CD4-positive, alpha-beta memory T cell (primary cell): ENCODE measurements around the gene RNF213. TPM values are rescaled to one million over a fixed set of nuclear protein-coding genes. Genes with fewer than 3 reads are reported as not detected.

Source experiments
- CTCF ChIA-PET: fragments of 350-600 bp; sonication (Branson Sonifier 250); formaldehyde crosslinking; loops from one replicate; lab custom pipeline; 2021; ENCODE audit warnings: inconsistent platforms; ENCODE audit not compliant: partially characterized antibody; lab: Charles Lee
- POLR2A ChIA-PET: fragments of 350-600 bp; sonication (Branson Sonifier 250); formaldehyde crosslinking; loops from one replicate; lab custom pipeline; 2021; ENCODE audit not compliant: partially characterized antibody; lab: Charles Lee
- DNase-seq, 5 donors: peaks; one replicate each; pipeline versions ENCODE4 v3.0.0 to v3.0.0-alpha.2; 2020 to 2022; ENCODE audit warnings: mixed read lengths in 1 of 5
- H3K27ac ChIP-seq: one replicate; pipeline ENCODE4 v1.7.0; 2013; ENCODE audit warnings: low read depth, low read length
- H3K27me3 ChIP-seq: 2 replicates; pipeline ENCODE4 v1.7.0; 2013; ENCODE audit warnings: mild to moderate bottlenecking, low read length, moderate library complexity; ENCODE audit not compliant: insufficient read depth
- H3K36me3 ChIP-seq: 2 replicates; pipeline ENCODE4 v1.7.0; 2013; ENCODE audit warnings: mild to moderate bottlenecking, low read length, moderate library complexity; ENCODE audit not compliant: insufficient read depth
- H3K4me1 ChIP-seq: 2 replicates; pipeline ENCODE4 v1.7.0; 2013; ENCODE audit warnings: mild to moderate bottlenecking, low read length, moderate library complexity; ENCODE audit not compliant: insufficient read depth
- H3K4me3 ChIP-seq, 2 donors: one replicate each; pipeline ENCODE4 v1.7.0; 2013; ENCODE audit warnings: low read length in 2 of 2, mild to moderate bottlenecking in 1 of 2
- H3K9me3 ChIP-seq, 2 donors: one replicate each; pipeline ENCODE4 v1.7.0; 2013; ENCODE audit warnings: low read length in 2 of 2, control low read depth in 1 of 2; ENCODE audit not compliant: control insufficient read depth in 1 of 2
- H3K27ac Mint-ChIP-seq, 7 donors: one replicate each; pipeline ENCODE4 v1.8.0; 2020 to 2021; ENCODE audit warnings: mixed read lengths in 7 of 7, mild to moderate bottlenecking in 6 of 7, inconsistent platforms in 3 of 7, moderate library complexity in 3 of 7
- H3K27me3 Mint-ChIP-seq, 2 donors: one replicate each; pipeline ENCODE4 v1.8.0; 2020 to 2021; ENCODE audit warnings: mixed read lengths in 2 of 2
- H3K36me3 Mint-ChIP-seq, 2 donors: one replicate each; pipeline ENCODE4 v1.8.0; 2020 to 2021; ENCODE audit warnings: mixed read lengths in 2 of 2, inconsistent platforms in 1 of 2, mild to moderate bottlenecking in 1 of 2
- H3K4me1 Mint-ChIP-seq, 4 donors: one replicate each; pipeline ENCODE4 v1.8.0; 2020 to 2021; ENCODE audit warnings: mixed read lengths in 4 of 4, mild to moderate bottlenecking in 1 of 4
- H3K4me3 Mint-ChIP-seq, 8 donors: one replicate each; pipeline ENCODE4 v1.8.0; 2020 to 2021; ENCODE audit warnings: mixed read lengths in 8 of 8, mild to moderate bottlenecking in 7 of 8, moderate library complexity in 6 of 8, inconsistent platforms in 3 of 8
- H3K9me3 Mint-ChIP-seq, 8 donors: one replicate each; pipeline ENCODE4 v1.8.0; 2020 to 2021; ENCODE audit warnings: mixed read lengths in 8 of 8, mild to moderate bottlenecking in 5 of 8, inconsistent platforms in 3 of 8, moderate library complexity in 1 of 8
- intact Hi-C: fragments of 100-400 bp; cut with micrococcal nuclease; formaldehyde crosslinking; loops from one replicate; pipeline ENCODE4 v1.15.1; 2023
- polyA plus RNA-seq, 2 donors: library from polyadenylated mRNA; unstranded; fragments of 300-500 nt; fragmentation: Illumina TruSeq; gene quantifications; one replicate each; pipeline ENCODE4 v1.2.3, GENCODE V29; 2021
- total RNA-seq, 2 experiments: library from RNA; stranded (reverse); gene quantifications; one replicate each; pipeline ENCODE4 v1.2.3, GENCODE V29; 2021

The RNF213 gene
- total and polyA plus RNA-seq, 4 experiments from 2014 or later: 11.2 to 399 (median 217) TPM

DNA sequence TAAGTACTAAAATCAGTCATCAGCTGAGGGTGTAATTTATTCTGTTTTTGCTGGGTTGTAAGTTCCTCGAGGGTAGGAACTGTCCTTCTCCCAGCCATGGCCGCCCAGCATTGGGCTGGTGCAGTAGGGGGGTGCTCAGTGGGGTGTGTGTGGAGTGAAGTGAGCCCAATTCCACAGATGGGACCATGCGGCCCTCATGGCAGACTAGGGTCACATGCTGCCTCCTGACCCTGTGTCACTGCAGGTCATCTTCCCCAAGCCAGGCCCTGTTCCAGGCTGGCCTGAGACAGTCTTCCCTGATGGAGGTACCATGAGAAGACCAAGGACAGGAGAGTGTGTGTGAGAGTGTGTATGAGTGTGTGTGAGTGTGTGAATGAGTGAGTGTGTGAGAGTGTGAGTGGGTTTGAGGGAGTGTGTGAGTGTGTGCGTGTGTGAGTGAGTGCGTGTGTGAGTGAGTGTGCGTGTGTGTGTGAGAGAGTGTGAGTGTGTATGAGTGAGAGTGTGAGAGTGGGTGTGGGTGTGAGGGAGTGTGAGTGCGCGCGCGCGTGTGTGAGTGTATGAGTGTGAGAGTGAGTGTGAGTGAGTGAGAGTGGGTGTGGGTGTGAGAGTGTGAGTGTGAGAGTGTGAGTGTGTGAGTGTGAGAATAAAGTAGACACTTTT is 36.7 kb upstream of the RNF213 start:
- H3K36me3 Mint-ChIP-seq: peaks cover 6 to 33% of the 10 kb centered on the region in 2 donors
- H3K27me3 Mint-ChIP-seq: no peaks in the 10 kb centered on the region
- H3K4me1 Mint-ChIP-seq: peaks cover 9 to 36% (median 23%) of the 10 kb centered on the region in 4 donors
- H3K9me3 Mint-ChIP-seq: peaks cover 0 to 2% (median 0%) of the 10 kb centered on the region in 8 donors
- H3K9me3 ChIP-seq: no peaks in the 10 kb centered on the region
- peak overlapping the region in 5 of 7 donors; percentile 0 to 96 (median 67) for H3K27ac Mint-ChIP-seq
- peak overlapping the region in 1 of 8 donors; percentile 0 for H3K4me3 Mint-ChIP-seq
- H3K36me3 ChIP-seq: no peaks in the 10 kb centered on the region
- no peak overlapping the region for H3K4me3 ChIP-seq
- H3K27me3 ChIP-seq: no peaks in the 10 kb centered on the region
- ChIA-PET CTCF (no interaction called here), POLR2A (no interaction called here)
- intact Hi-C loops: no loop called here
- DNase-seq: no peak
- H3K4me1 ChIP-seq: peaks cover 10% of the 10 kb centered on the region
- no peak overlapping the region for H3K27ac ChIP-seq

- Histone ChIP-seq H3K27ac (no peak overlapping the region), H3K27me3 (no peaks in the 10 kb centered on the region), H3K4me3 (no peak overlapping the region), H3K4me1 (peaks cover 6% of the 10 kb centered on the region), H3K36me3 (no peaks in the 10 kb centered on the region), H3K9me3 (no peaks in the 10 kb centered on the region)
- Mint-ChIP-seq H3K27me3 (no peaks in the 10 kb centered on the region), H3K4me1 (peaks cover 9 to 30% (median 18%) of the 10 kb centered on the region in 4 donors), H3K4me3 (no peak overlapping the region), H3K27ac (peak overlapping the region in 3 of 7 donors; percentile 0 to 96 (median 92)), H3K36me3 (peaks cover 6 to 29% of the 10 kb centered on the region in 2 donors), H3K9me3 (peaks cover 0 to 2% (median 0%) of the 10 kb centered on the region in 8 donors)
- POLR2A ChIA-PET: no interaction called here
- intact Hi-C loops: no loop called here
- DNase-seq: no peak
- CTCF ChIA-PET: no interaction called here
Measured at GRCh38 chr17:80224683-80225082, 36.0 kb upstream of the RNF213 start.

GRCh38 chr17:80225230-80225629 is 35.4 kb upstream of the RNF213 start:
- H3K27ac ChIP-seq: no peak overlapping the region
- H3K27me3 ChIP-seq: no peaks in the 10 kb centered on the region
- peaks cover 6% of the 10 kb centered on the region for H3K4me1 ChIP-seq
- DNase-seq: no peak
- CTCF ChIA-PET: no interaction called here
- peaks cover 9 to 30% (median 17%) of the 10 kb centered on the region in 4 donors for H3K4me1 Mint-ChIP-seq
- POLR2A ChIA-PET: no interaction called here
- H3K27ac Mint-ChIP-seq: peak overlapping the region in 1 of 7 donors; percentile 60
- H3K36me3 ChIP-seq: no peaks in the 10 kb centered on the region
- H3K27me3 Mint-ChIP-seq: no peaks in the 10 kb centered on the region
- H3K4me3 Mint-ChIP-seq: no peak overlapping the region
- H3K4me3 ChIP-seq: no peak overlapping the region
- H3K36me3 Mint-ChIP-seq: peaks cover 9 to 28% of the 10 kb centered on the region in 2 donors
- intact Hi-C loops: no loop called here
- H3K9me3 Mint-ChIP-seq: peaks cover 0 to 3% (median 0%) of the 10 kb centered on the region in 8 donors
- H3K9me3 ChIP-seq: no peaks in the 10 kb centered on the region

- no peaks in the 10 kb centered on the region for H3K27me3 ChIP-seq
- H3K27ac ChIP-seq: no peak overlapping the region
- H3K36me3 Mint-ChIP-seq: peaks cover 27 to 41% of the 10 kb centered on the region in 2 donors
- H3K9me3 Mint-ChIP-seq: peaks cover 0 to 14% (median 4%) of the 10 kb centered on the region in 8 donors
- H3K4me1 ChIP-seq: no peaks in the 10 kb centered on the region
- no peak for DNase-seq
- no peak overlapping the region for H3K4me3 ChIP-seq
- H3K27me3 Mint-ChIP-seq: no peaks in the 10 kb centered on the region
- CTCF ChIA-PET: no interaction called here
- POLR2A ChIA-PET: interaction anchor here (0.8 to 2.5 kb wide), 4 partner anchors 8 to 34 kb away, joined by 3 to 7 read pairs (median 3); partner anchors contain the start of gene RNF213
- H3K36me3 ChIP-seq: no peaks in the 10 kb centered on the region
- H3K4me3 Mint-ChIP-seq: no peak overlapping the region
- intact Hi-C loops: no loop called here
- peak overlapping the region in 1 of 7 donors; percentile 71 for H3K27ac Mint-ChIP-seq
- H3K9me3 ChIP-seq: peaks cover 0 to 1% of the 10 kb centered on the region in 2 donors
- H3K4me1 Mint-ChIP-seq: peaks cover 8 to 20% (median 16%) of the 10 kb centered on the region in 4 donors
Measured at GRCh38 chr17:80227156-80227555, 33.5 kb upstream of the RNF213 start.

DNA sequence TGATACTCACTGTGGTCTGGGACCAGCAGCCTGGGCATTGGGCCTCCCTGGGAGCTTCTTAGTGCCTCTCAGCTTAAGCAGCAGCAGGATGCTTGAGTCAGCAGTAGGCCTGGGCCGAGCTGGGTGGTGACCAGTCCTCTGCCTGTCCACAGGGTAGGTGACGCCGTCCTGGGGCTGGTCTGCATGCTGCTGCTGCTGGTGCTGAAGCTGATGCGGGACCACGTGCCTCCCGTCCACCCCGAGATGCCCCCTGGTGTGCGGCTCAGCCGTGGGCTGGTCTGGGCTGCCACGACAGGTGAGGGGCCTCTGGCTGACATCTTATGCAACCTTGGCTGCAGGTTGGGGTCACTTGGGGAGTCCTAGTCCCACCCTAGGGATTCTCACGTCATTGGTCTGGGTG is 33.0 kb upstream of the RNF213 start:
- peaks cover 32 to 41% of the 10 kb centered on the region in 2 donors for H3K36me3 Mint-ChIP-seq
- H3K27ac ChIP-seq: no peak overlapping the region
- H3K4me3 ChIP-seq: no peak overlapping the region
- no peaks in the 10 kb centered on the region for H3K27me3 Mint-ChIP-seq
- DNase-seq: no peak
- H3K27me3 ChIP-seq: no peaks in the 10 kb centered on the region
- ChIA-PET POLR2A (interaction anchor here (0.8 to 2.5 kb wide), 3 partner anchors 8 to 33 kb away, joined by 3 to 7 read pairs (median 3); partner anchors contain the start of gene RNF213), CTCF (no interaction called here)
- peaks cover 0 to 6% of the 10 kb centered on the region in 2 donors for H3K9me3 ChIP-seq
- H3K4me1 Mint-ChIP-seq: peaks cover 7 to 16% (median 14%) of the 10 kb centered on the region in 4 donors
- H3K4me1 ChIP-seq: no peaks in the 10 kb centered on the region
- no peaks in the 10 kb centered on the region for H3K36me3 ChIP-seq
- H3K27ac Mint-ChIP-seq: no peak overlapping the region
- intact Hi-C loops: no loop called here
- H3K9me3 Mint-ChIP-seq: peaks cover 0 to 19% (median 8%) of the 10 kb centered on the region in 8 donors
- H3K4me3 Mint-ChIP-seq: no peak overlapping the region

DNA sequence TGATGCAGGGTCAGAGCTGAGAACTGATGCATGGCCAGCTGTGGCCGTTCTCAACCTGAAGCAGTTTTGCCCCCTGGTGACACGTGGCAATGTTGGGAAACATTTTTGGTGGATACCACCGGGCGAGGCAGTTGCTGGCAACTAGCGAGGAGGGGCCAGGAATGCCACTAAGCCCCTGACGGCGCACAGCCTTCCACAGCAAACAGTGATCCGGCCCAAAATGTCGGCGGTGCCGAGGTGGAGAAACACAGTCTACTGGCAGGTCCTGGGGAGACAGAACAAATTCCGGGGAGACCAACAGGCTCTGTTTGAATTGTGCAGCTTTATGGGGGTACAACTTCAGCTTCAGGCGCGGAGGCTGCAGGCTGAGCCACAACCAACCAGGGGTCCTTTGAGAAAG is 32.2 kb upstream of the RNF213 start:
- H3K4me1 Mint-ChIP-seq: peaks cover 5 to 8% (median 7%) of the 10 kb centered on the region in 4 donors
- H3K27me3 Mint-ChIP-seq: no peaks in the 10 kb centered on the region
- peaks cover 0 to 26% (median 12%) of the 10 kb centered on the region in 8 donors for H3K9me3 Mint-ChIP-seq
- Histone ChIP-seq H3K4me3 (no peak overlapping the region), H3K9me3 (peaks cover 0 to 7% of the 10 kb centered on the region in 2 donors), H3K4me1 (no peaks in the 10 kb centered on the region), H3K36me3 (no peaks in the 10 kb centered on the region), H3K27ac (no peak overlapping the region), H3K27me3 (no peaks in the 10 kb centered on the region)
- H3K4me3 Mint-ChIP-seq: peak overlapping the region in 1 of 8 donors; percentile 45
- POLR2A ChIA-PET: interaction anchor here (2.5 kb wide), 1 partner anchor 9 kb away, joined by 7 read pairs; no protein-coding TSS in a partner anchor
- peaks cover 38 to 39% of the 10 kb centered on the region in 2 donors for H3K36me3 Mint-ChIP-seq
- CTCF ChIA-PET: no interaction called here
- intact Hi-C loops: no loop called here
- peak overlapping the region in 1 of 7 donors; percentile 25 for H3K27ac Mint-ChIP-seq
- DNase-seq: no peak

- DNase-seq: no peak
Measured at GRCh38 chr17:80229011-80229410, 31.6 kb upstream of the RNF213 start.

More at GRCh38 chr17:80229011-80229410, 31.6 kb upstream of the RNF213 start:
- Histone ChIP-seq H3K9me3 (peaks cover 0 to 7% of the 10 kb centered on the region in 2 donors), H3K36me3 (no peaks in the 10 kb centered on the region), H3K27me3 (no peaks in the 10 kb centered on the region), H3K4me1 (no peaks in the 10 kb centered on the region), H3K27ac (no peak overlapping the region), H3K4me3 (no peak overlapping the region)
- ChIA-PET CTCF (no interaction called here), POLR2A (interaction anchor here (2.5 kb wide), 1 partner anchor 10 kb away, joined by 7 read pairs; no protein-coding TSS in a partner anchor)
- Mint-ChIP-seq H3K4me3 (no peak overlapping the region), H3K4me1 (peaks cover under 1 to 6% (median 4%) of the 10 kb centered on the region in 4 donors), H3K36me3 (peaks cover 40 to 44% of the 10 kb centered on the region in 2 donors), H3K27ac (no peak overlapping the region), H3K9me3 (peaks cover 0 to 27% (median 13%) of the 10 kb centered on the region in 8 donors), H3K27me3 (no peaks in the 10 kb centered on the region)
- intact Hi-C loops: no loop called here
